Fibroblast of skin of scalp (primary cell): ENCODE results near the gene TNFAIP8.
A peak's percentile ranks its signal among the peaks of the same experiment; 100 is the strongest.

Experiments
- DNase-seq: peaks from one replicate; pipeline ENCODE4 v3.0.0-alpha.2; 2013

Gene TNFAIP8

GRCh38 chr5:119329666-119330065, 26.2 kb upstream of the TNFAIP8 start:
- no peak for DNase-seq

GRCh38 chr5:119330367-119331183, 25.2 kb upstream of the TNFAIP8 start:
- DNase-seq: no peak

GRCh38 chr5:119331566-119332095, 24.2 kb upstream of the TNFAIP8 start:
- no peak for DNase-seq

- no peak for DNase-seq
Observed at GRCh38 chr5:119332208-119332607, 23.6 kb upstream of the TNFAIP8 start.

- no peak for DNase-seq
Observed at GRCh38 chr5:119332978-119333401, 22.8 kb upstream of the TNFAIP8 start.

GRCh38 chr5:119333421-119333851, 22.4 kb upstream of the TNFAIP8 start:
- no peak for DNase-seq

GRCh38 chr5:119335261-119335677, 20.6 kb upstream of the TNFAIP8 start:
- DNase-seq: no peak

GRCh38 chr5:119336262-119336661, 19.6 kb upstream of the TNFAIP8 start:
- no peak for DNase-seq

- DNase-seq: no peak
Observed at GRCh38 chr5:119336845-119337580, 18.8 kb upstream of the TNFAIP8 start.

GRCh38 chr5:119338326-119338946, 17.4 kb upstream of the TNFAIP8 start:
- no peak for DNase-seq

- no peak for DNase-seq
Observed at GRCh38 chr5:119339344-119339743, 16.5 kb upstream of the TNFAIP8 start.

GRCh38 chr5:119339965-119340364, 15.9 kb upstream of the TNFAIP8 start:
- no peak for DNase-seq

- DNase-seq: no peak
Observed at GRCh38 chr5:119340597-119341218, 15.1 kb upstream of the TNFAIP8 start.

GRCh38 chr5:119341452-119342349, 14.1 kb upstream of the TNFAIP8 start:
- no peak for DNase-seq

- DNase-seq: no peak
Observed at GRCh38 chr5:119342406-119342805, 13.4 kb upstream of the TNFAIP8 start.

- DNase-seq: no peak
Observed at GRCh38 chr5:119343052-119343451, 12.8 kb upstream of the TNFAIP8 start.

- DNase-seq: peak; percentile 84
Observed at GRCh38 chr5:119343766-119344165, 12.1 kb upstream of the TNFAIP8 start.

GRCh38 chr5:119344231-119344630, 11.6 kb upstream of the TNFAIP8 start:
- no peak for DNase-seq

- DNase-seq: no peak
Observed at GRCh38 chr5:119345861-119346260, 10.0 kb upstream of the TNFAIP8 start.

GRCh38 chr5:119346394-119346793, 9.4 kb upstream of the TNFAIP8 start:
- DNase-seq: no peak

- no peak for DNase-seq
Observed at GRCh38 chr5:119347574-119347973, 8.2 kb upstream of the TNFAIP8 start.

GRCh38 chr5:119347991-119348390, 7.8 kb upstream of the TNFAIP8 start:
- peak; percentile 80 for DNase-seq
